GM18499 (cell line): ENCODE data around the gene MCL1.
"Not testable (repeated sequence)": the region's sequence is repeated elsewhere in the genome, so short reads cannot be mapped to it uniquely, and the experiment has no call there.

ENCODE experiments used
- ATAC-seq: cut with Tn5 transposase; IDR thresholded peaks from one replicate; pipeline ENCODE4 v1.9.1; 2021; ENCODE audit warnings: moderate number of reproducible peaks; ENCODE audit not compliant: insufficient read depth, unreplicated experiment

The MCL1 gene

DNA sequence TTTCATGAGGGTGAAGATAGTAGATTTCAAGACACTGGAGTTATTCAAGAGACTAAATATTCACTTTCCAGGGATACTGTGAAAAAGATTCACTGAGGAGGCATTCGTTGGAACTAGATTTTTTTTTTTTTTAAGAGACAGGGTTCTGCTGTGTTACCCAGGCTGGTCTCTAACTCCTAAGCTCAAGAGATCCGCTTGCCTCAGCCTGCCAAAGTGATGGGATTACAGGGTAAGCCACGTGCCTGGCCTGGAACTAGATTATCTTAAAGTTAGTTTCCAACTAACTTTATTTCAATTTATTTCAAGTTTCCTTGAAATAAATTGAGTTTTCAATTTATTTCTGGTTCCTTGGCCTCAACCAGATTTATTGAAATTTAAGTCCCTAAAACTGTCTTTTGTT, 24.3 kb upstream of the MCL1 start:
- no peak for ATAC-seq

DNA sequence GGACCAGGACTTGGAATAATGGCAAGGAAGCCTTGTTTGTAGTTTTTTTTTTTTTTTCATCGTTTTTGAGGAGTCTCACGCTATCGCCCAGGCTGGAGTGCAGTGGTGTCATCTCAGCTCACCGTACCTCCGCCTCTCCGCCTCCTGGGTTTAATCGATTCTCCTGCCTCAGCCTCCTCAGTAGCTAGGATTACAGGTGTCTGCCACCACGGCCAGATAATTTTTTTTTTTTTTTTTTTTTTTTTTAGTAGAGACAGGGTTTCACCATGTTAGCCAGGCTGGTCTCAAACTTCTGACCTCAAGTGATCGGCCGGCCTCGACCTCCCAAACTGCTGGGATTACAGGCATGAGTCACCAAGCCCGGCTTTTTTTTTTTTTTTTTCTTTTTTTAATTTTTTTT, 23.0 kb upstream of the MCL1 start:
- ATAC-seq: not testable (repeated sequence)

DNA sequence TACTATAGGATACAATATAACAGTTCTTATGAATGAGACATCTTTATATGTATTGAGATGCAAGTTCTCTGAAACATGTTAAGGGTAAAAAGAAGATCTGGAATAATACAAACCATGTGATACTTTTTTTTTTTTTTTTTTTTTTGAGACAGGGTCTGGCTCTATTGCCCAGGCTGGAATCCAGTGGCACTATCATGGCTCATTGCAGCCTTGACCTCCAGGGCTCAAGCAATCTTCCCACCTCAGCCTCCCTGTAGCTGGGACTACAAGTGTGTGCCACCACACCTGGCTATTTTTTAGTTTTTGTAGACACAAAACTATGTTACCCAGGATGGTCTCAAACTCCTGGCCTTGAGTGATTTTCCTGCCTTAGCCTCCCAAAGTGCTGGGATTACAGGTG, 22.1 kb upstream of the MCL1 start:
- ATAC-seq: no peak

DNA sequence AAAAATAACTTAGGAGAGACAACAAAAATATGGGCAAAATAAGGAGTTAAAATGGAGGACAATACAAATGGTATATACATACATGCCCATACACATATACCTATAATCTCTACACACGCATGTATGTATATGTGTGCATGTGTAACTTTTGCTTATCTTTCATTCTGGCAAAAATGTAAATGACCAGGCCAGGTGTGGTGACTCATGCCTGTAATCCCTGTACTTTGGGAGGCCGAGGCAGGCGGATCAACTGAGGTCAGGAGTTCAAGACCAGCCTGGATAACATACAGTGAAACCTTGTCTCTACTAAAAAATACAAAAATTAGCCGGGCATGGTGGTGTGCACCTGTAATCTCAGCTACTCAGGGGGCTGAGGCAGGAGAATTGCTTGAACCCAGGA, 18.9 kb upstream of the MCL1 start:
- ATAC-seq: not testable (repeated sequence)

DNA sequence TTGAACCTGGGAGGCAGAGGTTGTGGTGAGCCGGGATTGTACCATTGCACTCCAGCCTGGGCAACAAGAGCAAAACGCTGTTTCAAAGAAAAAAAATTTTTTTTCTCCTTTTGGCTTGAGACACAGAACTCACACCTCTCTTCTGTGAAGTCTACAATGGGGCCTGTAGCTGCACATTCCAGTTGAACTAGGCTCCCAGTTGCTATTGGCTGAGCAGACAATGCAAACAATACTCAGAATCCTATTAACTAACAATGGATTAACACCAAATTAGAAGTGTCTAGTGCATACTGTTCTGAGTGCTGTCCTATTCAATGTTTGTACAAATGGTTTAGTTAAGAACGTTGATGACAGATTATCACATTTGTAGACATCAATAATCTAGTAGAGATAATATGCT, 17.6 kb upstream of the MCL1 start:
- ATAC-seq: no peak

DNA sequence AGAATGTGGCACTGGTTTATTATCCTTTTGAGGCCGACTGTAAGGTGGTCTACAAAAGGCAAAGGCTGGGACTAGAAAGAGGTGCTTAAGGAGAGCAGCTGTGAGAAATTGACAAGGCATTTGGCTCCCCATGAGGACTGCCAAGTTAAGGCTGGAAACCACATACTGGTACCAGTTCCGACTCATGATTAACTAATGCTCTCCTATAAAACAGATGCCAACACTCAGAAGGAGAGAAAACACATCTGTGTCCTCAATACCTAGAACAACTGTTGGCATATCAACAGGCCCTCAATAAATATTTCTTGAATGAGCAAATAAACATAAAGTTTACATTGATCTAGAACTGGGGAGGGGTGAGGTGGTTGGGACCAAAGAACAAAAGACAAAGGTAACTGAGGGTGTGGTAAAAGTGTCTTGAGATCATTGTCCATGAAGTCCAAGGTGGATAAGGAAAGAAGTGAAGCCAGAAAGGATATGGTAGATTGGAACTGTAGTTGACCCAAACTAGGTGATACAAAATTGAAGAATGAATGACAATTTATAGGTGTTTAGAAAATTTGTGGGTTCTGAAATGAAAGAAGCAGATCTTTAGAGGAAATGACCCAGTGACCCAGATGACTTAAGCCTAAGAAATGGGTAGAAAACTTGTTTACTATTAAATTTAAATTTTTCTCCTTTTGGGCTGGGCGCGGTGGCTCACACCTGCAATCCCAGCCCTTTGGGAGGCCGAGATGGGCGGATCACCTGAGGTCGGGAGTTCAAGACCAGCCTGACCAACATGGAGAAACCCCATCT, 16.9 kb upstream of the MCL1 start:
- ATAC-seq: no peak

DNA sequence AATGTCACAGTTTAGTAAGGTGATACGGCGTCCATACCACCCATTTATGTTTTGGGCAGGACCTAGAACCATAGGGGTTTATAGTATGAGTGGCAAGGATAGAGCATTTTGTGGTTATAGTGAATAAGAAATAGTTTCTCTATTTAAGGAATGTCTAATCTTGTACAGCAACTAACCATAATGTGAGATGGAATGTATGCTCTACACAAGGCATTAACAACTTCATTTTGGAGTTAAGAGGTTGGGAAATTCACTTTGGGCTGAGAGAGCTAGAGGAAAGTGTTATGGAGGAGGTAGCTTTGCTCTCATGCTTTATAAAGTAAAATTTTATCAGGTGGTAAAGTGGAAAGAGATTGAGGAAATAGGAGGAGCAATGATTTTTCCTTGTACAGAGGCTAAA, 3.0 kb upstream of the MCL1 start:
- no peak for ATAC-seq

DNA sequence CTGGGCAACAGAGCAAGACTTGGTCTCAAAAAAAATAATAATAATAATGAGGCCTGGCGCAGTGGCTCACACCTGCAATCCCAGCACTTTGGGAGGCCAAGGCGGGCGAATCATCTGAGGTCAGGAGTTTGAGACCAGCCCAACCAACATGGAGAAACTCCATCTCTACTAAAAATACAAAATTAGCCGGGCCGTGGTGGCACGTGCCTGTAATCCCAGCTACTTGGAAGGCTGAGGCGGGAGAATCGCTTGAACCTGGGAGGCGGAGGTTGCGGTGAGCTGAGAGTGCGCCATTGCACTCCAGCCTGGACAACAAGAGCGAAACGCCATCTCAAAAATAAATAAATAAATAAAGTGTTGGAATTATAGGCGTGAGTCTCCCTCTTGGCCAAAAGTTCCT, 2.6 kb upstream of the MCL1 start:
- ATAC-seq: not testable (repeated sequence)

DNA sequence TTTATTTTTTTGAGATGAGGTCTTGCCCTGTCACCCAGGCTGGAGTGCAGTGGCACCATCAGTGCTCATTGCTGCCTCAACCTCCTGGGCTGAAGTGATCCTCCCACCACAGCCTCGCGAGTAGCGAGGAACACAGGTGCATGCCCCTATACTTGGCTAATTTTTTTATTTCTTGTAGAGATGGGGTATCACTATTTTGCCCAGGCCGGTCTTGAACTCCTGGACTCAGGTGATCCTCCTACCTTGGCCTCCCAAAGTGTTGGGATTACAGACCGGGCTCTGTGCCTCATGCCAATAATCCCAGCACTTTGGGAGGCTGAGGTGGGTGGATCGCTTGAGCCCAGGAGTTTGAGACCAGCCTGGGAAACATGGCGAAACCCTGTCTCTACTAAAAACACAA, 2.0 kb upstream of the MCL1 start:
- ATAC-seq: not testable (repeated sequence)

DNA sequence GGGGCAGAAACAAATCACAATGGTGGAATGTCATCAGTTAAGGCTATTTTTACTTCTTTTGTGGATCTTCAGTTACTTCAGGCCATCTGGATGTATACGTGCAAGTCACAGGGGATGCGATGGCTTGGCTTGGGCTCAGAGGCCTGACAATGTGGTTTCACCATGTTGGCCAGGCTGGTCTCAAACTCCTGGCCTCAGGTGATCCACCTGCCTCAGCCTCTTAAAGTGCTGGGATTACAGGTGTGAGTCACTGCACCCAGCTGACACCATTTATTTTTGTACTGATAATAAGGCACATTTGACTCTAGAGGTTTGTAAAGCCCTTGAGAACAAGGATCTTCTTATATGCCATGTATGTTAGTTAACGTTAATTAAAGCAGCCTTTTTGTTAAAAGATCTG, 1.6 kb upstream of the MCL1 start:
- ATAC-seq: not testable (repeated sequence)

DNA sequence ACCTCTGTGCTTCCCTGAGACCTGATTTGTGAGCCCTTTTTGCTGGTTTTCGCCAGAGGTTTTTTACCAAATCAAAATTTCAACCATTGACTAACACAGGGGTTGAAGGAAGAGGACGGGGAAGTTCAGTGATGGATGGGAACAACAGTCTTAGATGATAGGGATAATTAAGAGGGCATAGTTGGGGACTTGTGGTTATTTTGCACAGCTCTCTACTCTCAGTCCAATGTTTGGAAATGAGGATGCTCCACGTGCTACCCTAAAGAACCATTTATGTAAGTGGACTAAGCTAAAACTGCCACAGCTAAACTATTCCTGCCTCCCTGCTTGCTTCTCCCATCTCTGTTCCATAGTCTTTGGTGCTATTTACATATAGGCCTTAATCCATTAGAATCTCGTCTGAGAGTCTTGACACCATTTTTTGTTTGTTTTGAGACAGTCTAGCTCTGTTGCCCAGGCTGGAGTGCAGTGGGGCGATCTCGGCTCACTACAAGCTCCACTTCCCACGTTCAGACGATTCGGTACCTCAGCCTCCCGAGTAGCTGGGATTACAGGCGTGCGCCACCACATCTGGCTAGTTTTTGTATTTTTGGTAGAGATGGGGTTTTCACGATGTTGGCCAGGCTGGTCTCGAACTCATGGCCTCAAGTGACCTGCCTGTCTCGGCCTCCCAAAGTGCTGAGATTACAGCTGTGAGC, 684 bp upstream of the MCL1 start:
- ATAC-seq: no peak

DNA sequence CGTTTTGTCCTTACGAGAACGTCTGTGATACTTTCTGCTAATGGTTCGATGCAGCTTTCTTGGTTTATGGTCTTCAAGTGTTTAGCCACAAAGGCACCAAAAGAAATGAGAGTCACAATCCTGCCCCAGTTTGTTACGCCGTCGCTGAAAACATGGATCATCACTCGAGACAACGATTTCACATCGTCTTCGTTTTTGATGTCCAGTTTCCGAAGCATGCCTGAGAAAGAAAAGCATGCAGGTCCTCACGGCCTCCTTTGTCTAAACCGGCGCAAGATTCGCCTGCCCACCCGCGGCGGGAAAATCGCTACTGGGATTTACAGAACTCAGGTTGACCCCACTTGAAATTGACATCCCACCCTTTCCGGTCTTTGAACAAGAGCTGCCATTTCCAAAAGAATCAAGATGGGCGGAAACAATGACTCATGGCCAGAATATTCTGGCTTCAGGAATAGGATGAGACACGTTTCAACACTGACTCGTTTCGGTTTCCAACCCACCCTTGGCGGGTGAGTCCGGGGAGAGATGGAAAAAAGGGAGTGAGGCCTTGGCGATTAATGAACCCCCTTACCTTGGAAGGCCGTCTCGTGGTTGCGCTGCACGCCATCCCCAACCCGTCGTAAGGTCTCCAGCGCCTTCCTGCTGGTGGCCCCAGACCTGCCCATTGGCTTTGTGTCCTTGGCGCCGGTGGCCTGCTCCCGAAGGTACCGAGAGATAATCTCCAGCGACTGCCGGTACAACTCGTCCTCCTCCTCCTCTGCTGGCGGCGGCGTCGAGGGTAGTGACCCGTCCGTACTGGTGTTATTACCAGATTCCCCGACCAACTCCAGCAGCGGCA, 919 bp downstream of the MCL1 start:
- ATAC-seq: no peak

DNA sequence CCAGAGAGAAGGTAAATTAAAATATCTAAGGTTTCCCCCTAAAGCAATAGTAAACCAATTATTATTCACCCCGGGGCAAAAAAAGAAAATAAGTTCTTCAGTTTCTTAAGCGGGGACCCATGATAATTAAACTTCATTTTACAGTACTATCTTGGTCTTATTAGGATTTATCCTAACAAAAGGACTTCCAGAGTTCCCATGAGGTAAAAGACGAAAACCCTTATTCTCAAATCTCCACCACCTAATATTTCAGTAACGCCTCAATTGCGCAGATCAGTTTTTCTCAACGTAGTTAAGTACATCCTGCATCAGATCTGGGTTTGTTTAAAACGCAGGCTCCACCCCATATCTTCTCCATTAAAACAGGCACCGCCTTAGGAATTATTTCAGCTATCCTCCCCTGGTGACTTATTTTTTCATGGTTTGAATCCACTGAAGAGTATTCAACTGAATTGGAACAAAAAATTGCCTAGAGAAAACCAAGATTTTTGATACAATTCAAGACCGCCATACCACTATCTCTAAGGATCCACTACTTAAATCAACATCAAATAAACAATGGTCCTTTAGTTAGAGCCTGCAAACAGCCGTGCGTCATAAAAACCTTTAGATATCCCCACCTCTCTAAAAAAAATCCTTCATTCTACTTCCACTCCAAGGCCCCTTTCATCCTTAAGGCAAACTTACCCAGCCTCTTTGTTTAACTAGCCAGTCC, 1.7 kb downstream of the MCL1 start:
- ATAC-seq: no peak

DNA sequence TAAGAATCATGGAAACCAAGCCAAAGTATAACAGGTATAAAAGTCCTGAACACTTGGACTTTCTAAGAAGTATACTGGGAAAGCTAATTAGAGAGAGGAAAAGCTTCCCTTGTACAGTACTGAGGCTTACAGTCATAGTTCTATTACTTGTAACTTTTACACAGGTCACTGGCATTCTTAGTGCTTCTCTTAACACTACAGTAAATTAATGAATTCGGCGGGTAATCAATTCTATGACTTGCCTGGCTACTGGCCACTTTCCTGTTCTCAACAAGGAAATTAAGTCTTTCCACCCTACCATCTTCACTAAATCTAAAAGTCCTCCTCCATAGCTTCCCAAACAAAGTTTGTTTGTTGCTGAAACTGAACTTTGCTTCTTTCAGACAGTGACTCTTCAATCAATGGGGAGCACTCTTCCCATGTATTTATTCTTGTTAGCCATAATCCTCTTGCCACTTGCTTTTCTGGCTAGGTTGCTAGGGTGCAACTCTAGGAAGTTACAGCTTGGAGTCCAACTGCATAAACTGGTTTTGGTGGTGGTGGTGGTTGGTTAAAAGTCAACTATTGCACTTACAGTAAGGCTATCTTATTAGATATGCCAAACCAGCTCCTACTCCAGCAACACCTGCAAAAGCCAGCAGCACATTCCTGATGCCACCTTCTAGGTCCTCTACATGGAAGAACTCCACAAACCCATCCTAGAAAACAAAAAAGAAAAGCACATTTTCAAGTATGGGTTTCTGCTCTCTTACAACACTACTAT, 2.4 kb downstream of the MCL1 start:
- no peak for ATAC-seq

DNA sequence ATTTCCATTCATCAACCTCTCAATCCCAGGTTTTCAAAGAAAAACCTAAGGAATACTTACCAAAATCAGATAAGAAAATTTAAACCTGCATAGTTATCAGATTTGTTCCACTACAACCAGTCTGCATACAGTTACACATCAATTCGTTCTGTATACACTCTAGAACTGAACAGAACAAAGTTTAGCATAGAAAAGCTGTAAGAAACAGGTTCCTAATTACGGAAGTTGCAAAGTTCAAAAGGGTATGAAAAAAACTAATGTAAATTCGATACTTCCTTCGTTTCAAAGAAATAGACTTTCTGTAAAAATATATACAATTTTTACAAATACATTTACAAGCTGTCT, 3.1 kb downstream of the MCL1 start:
- no peak for ATAC-seq

DNA sequence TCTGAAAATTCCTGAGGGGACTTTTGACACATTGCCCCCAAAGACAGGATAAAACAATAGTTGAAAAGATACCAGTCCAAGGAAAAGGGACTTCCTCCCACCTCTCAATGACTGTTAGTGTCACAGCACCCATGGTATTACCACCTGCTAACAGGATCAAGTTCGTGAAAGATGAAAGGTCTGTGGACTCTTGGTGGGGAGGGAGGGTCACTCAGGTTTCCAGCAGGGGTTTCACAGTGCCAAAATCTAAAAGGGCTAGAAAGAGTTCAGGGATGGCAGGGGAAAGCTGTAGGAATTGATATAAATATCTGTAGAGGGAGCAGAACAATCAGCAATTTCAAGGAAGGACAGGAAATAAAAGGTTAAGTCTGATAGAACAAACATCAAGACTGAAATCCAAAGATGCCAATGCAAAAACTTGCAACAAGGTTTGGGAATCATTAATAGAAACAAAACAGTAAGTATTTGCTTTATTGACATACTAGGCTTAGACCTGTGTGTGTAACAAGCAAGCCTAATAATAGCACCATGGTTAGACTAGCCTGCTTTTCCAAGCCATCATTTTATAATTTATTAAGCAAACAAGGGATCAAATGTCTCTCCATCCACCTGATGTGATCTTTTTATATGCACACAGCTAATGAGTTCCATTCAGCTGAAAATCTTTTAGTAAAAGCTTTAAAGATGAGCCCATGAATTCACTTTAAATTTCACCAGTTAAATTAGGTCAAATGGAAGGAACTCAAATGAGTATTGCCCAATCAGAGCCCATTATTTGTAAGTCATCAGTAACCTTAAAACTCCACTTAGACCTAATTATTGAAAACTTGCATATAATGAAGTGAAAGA, 3.7 kb downstream of the MCL1 start:
- no peak for ATAC-seq

DNA sequence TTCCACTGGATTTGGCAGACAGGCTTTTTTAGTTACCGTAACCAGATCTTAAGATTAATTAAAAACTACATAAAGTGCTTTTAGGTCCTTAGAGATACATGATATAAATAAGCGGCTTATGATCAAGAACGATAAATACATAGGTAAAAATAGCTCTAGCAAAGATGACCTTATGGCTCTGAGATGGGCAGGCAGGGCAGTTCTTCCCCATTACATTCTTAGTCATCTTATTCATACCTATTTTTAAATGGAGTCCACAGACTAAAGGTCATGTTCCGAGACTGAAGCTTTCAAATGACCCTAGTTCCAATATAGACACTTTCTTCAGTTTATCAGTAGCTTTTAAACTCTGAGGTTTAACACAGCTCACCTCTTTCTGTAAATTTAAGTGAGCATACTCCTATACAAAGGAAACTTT, 4.3 kb downstream of the MCL1 start:
- no peak for ATAC-seq

DNA sequence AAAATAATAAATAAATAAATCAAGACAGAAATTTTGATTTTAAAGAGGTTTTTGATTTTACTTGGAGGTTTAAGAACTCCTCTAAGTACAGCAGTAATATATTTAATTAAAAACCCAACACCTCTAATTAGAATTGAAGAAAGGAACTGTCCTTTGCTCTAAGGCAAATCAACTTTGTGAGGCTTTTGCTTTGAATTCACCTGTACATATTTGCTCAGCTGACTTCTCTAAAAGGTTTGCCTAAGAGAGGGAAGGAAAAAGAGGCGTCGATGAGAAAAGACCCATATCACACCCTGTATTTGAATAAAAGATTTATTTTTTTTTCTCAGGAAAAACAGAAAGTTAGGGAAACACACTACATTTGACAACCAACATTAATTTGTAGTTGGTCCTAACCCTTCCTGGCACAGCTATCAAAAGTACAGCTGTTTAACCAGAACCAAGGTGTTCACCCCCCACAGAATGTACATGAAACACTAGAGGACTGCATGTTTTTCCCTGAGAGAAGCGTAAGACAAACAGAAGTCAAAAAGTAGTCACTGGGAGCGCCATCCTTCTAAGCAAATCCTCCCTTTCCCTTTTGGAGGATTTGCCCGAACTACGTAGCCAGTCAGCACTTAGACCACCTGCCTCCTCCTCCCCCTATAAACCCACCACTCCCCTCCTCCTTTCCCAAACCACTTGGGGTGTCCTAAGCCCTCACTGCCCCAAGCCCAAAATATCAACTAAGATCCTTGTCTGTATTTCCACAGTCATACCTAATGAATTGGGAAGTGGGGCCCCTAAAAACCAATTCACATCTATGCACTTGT, 4.9 kb downstream of the MCL1 start:
- no peak for ATAC-seq
